Endodermal cell (in vitro differentiated cells): ENCODE data around the gene OTULIN. TPM values are rescaled to one million over a fixed set of nuclear protein-coding genes. Genes with fewer than 3 reads are reported as not detected.

ENCODE experiments used
- DNase-seq: peaks from one replicate; pipeline ENCODE4 v3.0.0-alpha.2; 2017
- H3K27ac ChIP-seq: 2 replicates; pipeline ENCODE4 v1.5.1; 2013; ENCODE audit warnings: mild to moderate bottlenecking, low read depth, low read length, moderate library complexity
- H3K27me3 ChIP-seq: 2 replicates; pipeline ENCODE4 v1.6.1; 2013; ENCODE audit warnings: mild to moderate bottlenecking, low read length, moderate library complexity; ENCODE audit not compliant: insufficient read depth, control insufficient read depth, poor library complexity, severe bottlenecking
- H3K36me3 ChIP-seq: 2 replicates; pipeline ENCODE4 v1.7.0; 2013; ENCODE audit warnings: mild to moderate bottlenecking, low read length, moderate library complexity; ENCODE audit not compliant: control insufficient read depth, insufficient read depth
- H3K4me1 ChIP-seq: one replicate; pipeline ENCODE4 v1.7.0; 2013; ENCODE audit warnings: low read length; ENCODE audit not compliant: control insufficient read depth, insufficient read depth
- H3K4me3 ChIP-seq: 2 replicates; pipeline ENCODE4 v1.5.1; 2013; ENCODE audit warnings: mild to moderate bottlenecking, low read length, moderate library complexity
- H3K9ac ChIP-seq: 2 replicates; pipeline ENCODE4 v1.6.1; 2013; ENCODE audit warnings: mild to moderate bottlenecking, low read length, moderate library complexity; ENCODE audit not compliant: poor library complexity, severe bottlenecking; ENCODE audit errors: extremely low read depth
- H3K9me3 ChIP-seq: 2 replicates; pipeline ENCODE4 v1.6.1; 2013; ENCODE audit warnings: mild to moderate bottlenecking, low read length, moderate library complexity; ENCODE audit not compliant: control insufficient read depth
- H3K27ac Mint-ChIP-seq: 2 replicates; pipeline ENCODE4 v1.8.0; 2020; ENCODE audit warnings: mixed read lengths
- H3K27me3 Mint-ChIP-seq: 2 replicates; pipeline ENCODE4 v1.8.0; 2021; ENCODE audit warnings: mild to moderate bottlenecking, mixed read lengths; ENCODE audit not compliant: insufficient read depth
- H3K36me3 Mint-ChIP-seq: 2 replicates; pipeline ENCODE4 v1.8.0; 2020; ENCODE audit warnings: low read depth, mixed read lengths
- H3K4me1 Mint-ChIP-seq: 2 replicates; pipeline ENCODE4 v1.8.0; 2020; ENCODE audit warnings: mixed read lengths
- H3K4me3 Mint-ChIP-seq: 2 replicates; pipeline ENCODE4 v1.8.0; 2020; ENCODE audit warnings: mild to moderate bottlenecking, moderate library complexity, mixed read lengths
- H3K9me3 Mint-ChIP-seq: 2 replicates; pipeline ENCODE4 v1.8.0; 2020; ENCODE audit warnings: mild to moderate bottlenecking, mixed read lengths
- whole genome bisulfite sequencing, 2 experiments: methylation state at CpG; one replicate each; pipeline versions ENCODE4 v1.1.5 to v1.1.7; 2013; ENCODE audit warnings: missing lambda C conversion rate in 2 of 2, mixed read lengths in 1 of 2; ENCODE audit not compliant: insufficient coverage in 1 of 2, insufficient read length in 1 of 2; 5-methylcytosine and 5-hydroxymethylcytosine counted together
- total RNA-seq, 2 donors: library from RNA; stranded (reverse); fragmentation: NEBNext Ultra II Directional in 1 of 2; extraction: Animal tissue kit (Norgen Biotek cat#: 25700) in 1 of 2; gene quantifications; 2 replicates in 1 of 2; 3 replicates in 1 of 2; pipeline ENCODE4 v1.2.1, GENCODE V29; 2021
- TF ChIP-seq, protein P1 (sequence below): fragments of 200-600 bp; sonication (generic); conservative IDR thresholded peaks from 2 replicates; pipeline ENCODE4 v1.5.0; 2021; ENCODE audit warnings: antibody characterized with exemption, mild to moderate bottlenecking

Gene OTULIN
- total RNA-seq, 2 donors from 2014 or later, result 36.4 to 43.2 TPM

GRCh38 chr5:14681236-14681752 lies 16.8 kb downstream of the OTULIN start:
- no peaks in the 10 kb centered on the region for H3K27me3 ChIP-seq
- TF ChIP-seq, protein P1, sequence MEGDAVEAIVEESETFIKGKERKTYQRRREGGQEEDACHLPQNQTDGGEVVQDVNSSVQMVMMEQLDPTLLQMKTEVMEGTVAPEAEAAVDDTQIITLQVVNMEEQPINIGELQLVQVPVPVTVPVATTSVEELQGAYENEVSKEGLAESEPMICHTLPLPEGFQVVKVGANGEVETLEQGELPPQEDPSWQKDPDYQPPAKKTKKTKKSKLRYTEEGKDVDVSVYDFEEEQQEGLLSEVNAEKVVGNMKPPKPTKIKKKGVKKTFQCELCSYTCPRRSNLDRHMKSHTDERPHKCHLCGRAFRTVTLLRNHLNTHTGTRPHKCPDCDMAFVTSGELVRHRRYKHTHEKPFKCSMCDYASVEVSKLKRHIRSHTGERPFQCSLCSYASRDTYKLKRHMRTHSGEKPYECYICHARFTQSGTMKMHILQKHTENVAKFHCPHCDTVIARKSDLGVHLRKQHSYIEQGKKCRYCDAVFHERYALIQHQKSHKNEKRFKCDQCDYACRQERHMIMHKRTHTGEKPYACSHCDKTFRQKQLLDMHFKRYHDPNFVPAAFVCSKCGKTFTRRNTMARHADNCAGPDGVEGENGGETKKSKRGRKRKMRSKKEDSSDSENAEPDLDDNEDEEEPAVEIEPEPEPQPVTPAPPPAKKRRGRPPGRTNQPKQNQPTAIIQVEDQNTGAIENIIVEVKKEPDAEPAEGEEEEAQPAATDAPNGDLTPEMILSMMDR, result no peak
- H3K4me1 ChIP-seq, result no peaks in the 10 kb centered on the region
- Mint-ChIP-seq H3K36me3 (peaks cover 43% of the 10 kb centered on the region), H3K27ac (no peak overlapping the region), H3K27me3 (no peaks in the 10 kb centered on the region), H3K4me3 (no peak overlapping the region), H3K4me1 (no peaks in the 10 kb centered on the region), H3K9me3 (no peaks in the 10 kb centered on the region)
- H3K36me3 ChIP-seq, result peaks cover 61% of the 10 kb centered on the region
- WGBS, 2 experiments, result 94 to 97% methylated on average over 7 to 10 of the region's 10 CpGs
- H3K27ac ChIP-seq, result no peak overlapping the region
- no peak for DNase-seq
- H3K4me3 ChIP-seq, result no peak overlapping the region
- no peak overlapping the region for H3K9ac ChIP-seq
- H3K9me3 ChIP-seq, result no peaks in the 10 kb centered on the region

- no peaks in the 10 kb centered on the region for H3K27me3 Mint-ChIP-seq
- H3K4me3 Mint-ChIP-seq, result no peak overlapping the region
- no peaks in the 10 kb centered on the region for H3K4me1 ChIP-seq
- no peaks in the 10 kb centered on the region for H3K9me3 Mint-ChIP-seq
- H3K4me3 ChIP-seq, result no peak overlapping the region
- H3K9ac ChIP-seq, result no peak overlapping the region
- H3K27ac ChIP-seq, result no peak overlapping the region
- H3K36me3 Mint-ChIP-seq, result peaks cover 54% of the 10 kb centered on the region
- no peaks in the 10 kb centered on the region for H3K27me3 ChIP-seq
- no peaks in the 10 kb centered on the region for H3K4me1 Mint-ChIP-seq
- no peaks in the 10 kb centered on the region for H3K9me3 ChIP-seq
- DNase-seq, result no peak
- H3K36me3 ChIP-seq, result peaks cover 75% of the 10 kb centered on the region
- H3K27ac Mint-ChIP-seq, result no peak overlapping the region
- TF ChIP-seq, protein P1, result no peak
- 88 to 100% methylated on average over 1 to 4 of the region's 4 CpGs for whole genome bisulfite sequencing, 2 experiments
Observed at GRCh38 chr5:14683906-14684455, 19.5 kb downstream of the OTULIN start.

- no peaks in the 10 kb centered on the region for H3K27me3 ChIP-seq
- Mint-ChIP-seq H3K4me1 (no peaks in the 10 kb centered on the region), H3K36me3 (peaks cover 62% of the 10 kb centered on the region), H3K27ac (peak overlapping the region; percentile 14), H3K27me3 (no peaks in the 10 kb centered on the region), H3K9me3 (no peaks in the 10 kb centered on the region), H3K4me3 (no peak overlapping the region)
- H3K4me1 ChIP-seq, result no peaks in the 10 kb centered on the region
- no peak overlapping the region for H3K27ac ChIP-seq
- peaks cover 7% of the 10 kb centered on the region for H3K9me3 ChIP-seq
- peaks cover 75% of the 10 kb centered on the region for H3K36me3 ChIP-seq
- TF ChIP-seq, protein P1, result no peak
- no peak overlapping the region for H3K9ac ChIP-seq
- WGBS, 2 experiments, result 89 to 100% methylated on average over 5 of the region's 5 CpGs
- no peak for DNase-seq
- H3K4me3 ChIP-seq, result no peak overlapping the region
Observed at GRCh38 chr5:14684757-14685156, 20.2 kb downstream of the OTULIN start.
